Measurements from ENCODE around the gene ZNF85.
"Not testable (repeated sequence)": the region's sequence is repeated elsewhere in the genome, so short reads cannot be mapped to it uniquely, and the experiment has no call there.

The ZNF85 gene

DNA sequence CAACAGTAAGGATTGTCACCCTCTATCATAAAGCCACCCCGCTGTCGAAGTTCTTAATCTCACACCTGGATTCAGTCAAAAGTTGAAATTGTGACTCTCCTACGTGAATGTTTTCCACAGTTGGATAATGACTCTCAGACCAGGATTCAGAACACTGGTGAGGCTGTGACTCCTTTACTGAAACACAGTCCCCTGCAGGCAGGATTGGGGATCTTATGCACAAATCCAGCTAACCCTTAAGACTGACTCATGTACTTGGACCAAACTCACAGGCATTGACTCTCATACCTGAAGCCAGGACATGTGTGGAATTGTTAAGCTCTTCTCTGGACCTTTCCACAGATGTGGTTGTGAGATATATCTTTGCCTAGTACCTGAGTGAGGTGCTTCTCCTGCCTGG lies 46.8 kb downstream of the ZNF85 start:
- Histone ChIP-seq H3K9me3 (ENCODE audit: severe bottlenecking) (no peaks in the 10 kb centered on the region), H3K4me3 (ENCODE audit: severe bottlenecking) (no peak overlapping the region), H3K27me3 (ENCODE audit: insufficient read depth, poor library complexity, severe bottlenecking) (no peaks in the 10 kb centered on the region), H3K36me3 (ENCODE audit: low read depth) (no peaks in the 10 kb centered on the region), H3K4me1 (ENCODE audit: insufficient read depth, poor library complexity, severe bottlenecking) (no peaks in the 10 kb centered on the region), H3K27ac (ENCODE audit: poor library complexity, severe bottlenecking) (no peak overlapping the region)
- ATAC-seq (ENCODE audit: low read depth) (no peak), DNase-seq (ENCODE audit: low spot score) (no peak)
- TF ChIP-seq, protein P1, sequence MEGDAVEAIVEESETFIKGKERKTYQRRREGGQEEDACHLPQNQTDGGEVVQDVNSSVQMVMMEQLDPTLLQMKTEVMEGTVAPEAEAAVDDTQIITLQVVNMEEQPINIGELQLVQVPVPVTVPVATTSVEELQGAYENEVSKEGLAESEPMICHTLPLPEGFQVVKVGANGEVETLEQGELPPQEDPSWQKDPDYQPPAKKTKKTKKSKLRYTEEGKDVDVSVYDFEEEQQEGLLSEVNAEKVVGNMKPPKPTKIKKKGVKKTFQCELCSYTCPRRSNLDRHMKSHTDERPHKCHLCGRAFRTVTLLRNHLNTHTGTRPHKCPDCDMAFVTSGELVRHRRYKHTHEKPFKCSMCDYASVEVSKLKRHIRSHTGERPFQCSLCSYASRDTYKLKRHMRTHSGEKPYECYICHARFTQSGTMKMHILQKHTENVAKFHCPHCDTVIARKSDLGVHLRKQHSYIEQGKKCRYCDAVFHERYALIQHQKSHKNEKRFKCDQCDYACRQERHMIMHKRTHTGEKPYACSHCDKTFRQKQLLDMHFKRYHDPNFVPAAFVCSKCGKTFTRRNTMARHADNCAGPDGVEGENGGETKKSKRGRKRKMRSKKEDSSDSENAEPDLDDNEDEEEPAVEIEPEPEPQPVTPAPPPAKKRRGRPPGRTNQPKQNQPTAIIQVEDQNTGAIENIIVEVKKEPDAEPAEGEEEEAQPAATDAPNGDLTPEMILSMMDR (IDR thresholded peaks at IDR 0.05; ENCODE audit: poor library complexity, severe bottlenecking): no peak

DNA sequence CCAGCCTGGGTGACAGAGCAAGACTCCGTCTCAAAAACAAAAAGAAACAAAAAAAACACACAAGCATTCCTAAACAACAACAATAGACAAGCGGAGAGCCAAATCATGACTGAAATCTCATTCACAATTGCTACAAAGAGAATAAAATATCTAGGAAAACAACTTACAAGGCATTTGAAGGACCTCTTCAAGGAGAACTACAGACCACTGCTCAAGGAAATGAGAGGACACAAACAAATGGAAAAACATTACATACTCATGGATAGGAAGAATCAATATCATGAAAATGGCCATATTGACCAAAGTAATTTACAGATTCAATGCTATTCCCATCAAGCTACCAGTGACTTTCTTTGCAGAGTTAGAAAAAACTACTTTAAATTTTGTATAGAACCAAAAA lies 69.7 kb downstream of the ZNF85 start:
- not testable (repeated sequence) for DNase-seq (ENCODE audit: low spot score); H3K9me3 ChIP-seq (ENCODE audit: severe bottlenecking); H3K27me3 ChIP-seq (ENCODE audit: insufficient read depth, poor library complexity, severe bottlenecking); H3K36me3 ChIP-seq (ENCODE audit: low read depth); H3K27ac ChIP-seq (ENCODE audit: poor library complexity, severe bottlenecking); ATAC-seq (ENCODE audit: low read depth); H3K4me3 ChIP-seq (ENCODE audit: severe bottlenecking); H3K4me1 ChIP-seq (ENCODE audit: insufficient read depth, poor library complexity, severe bottlenecking)

DNA sequence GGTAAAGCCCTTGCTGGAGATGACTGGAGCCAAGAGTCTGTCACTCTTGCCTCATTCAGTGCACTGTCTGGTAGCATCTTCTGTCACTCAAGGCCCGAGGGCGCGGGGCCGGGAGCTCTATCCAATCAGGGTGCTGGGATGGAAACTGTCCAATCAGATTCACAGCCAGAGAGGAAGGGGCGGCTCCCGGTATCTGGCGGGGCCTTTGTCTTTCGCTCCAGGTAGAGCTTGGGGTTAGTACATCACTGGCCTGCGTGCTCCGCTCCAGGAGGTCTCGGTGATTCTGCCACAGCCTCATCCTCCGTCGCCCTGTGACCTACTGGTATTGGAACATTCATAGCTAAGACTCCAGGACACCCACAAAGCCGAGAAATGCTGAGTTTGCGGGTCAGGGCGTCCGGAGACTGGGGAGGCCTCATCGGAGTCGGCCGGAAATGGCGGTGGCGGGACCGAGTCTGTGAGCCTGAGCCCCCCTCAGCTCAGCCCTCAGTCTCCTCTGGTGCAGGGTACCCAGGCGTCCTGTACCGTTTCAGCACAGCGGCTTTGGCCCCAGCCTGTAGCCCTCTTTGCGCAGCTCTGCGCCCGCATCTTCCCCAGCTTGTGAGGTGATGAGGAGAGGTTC lies 76.8 kb downstream of the ZNF85 start:
- no peak overlapping the region for H3K27ac ChIP-seq (ENCODE audit: poor library complexity, severe bottlenecking)
- no peaks in the 10 kb centered on the region for H3K36me3 ChIP-seq (ENCODE audit: low read depth)
- DNase-seq (ENCODE audit: low spot score) (peak; percentile 81), ATAC-seq (ENCODE audit: low read depth) (peak; percentile 99)
- peak overlapping the region; percentile 45 for H3K4me3 ChIP-seq (ENCODE audit: severe bottlenecking)
- H3K4me1 ChIP-seq (ENCODE audit: insufficient read depth, poor library complexity, severe bottlenecking): peaks cover 4% of the 10 kb centered on the region
- H3K9me3 ChIP-seq (ENCODE audit: severe bottlenecking): no peaks in the 10 kb centered on the region
- TF ChIP-seq, protein P1 (IDR thresholded peaks at IDR 0.05; ENCODE audit: poor library complexity, severe bottlenecking): no peak
- H3K27me3 ChIP-seq (ENCODE audit: insufficient read depth, poor library complexity, severe bottlenecking): no peaks in the 10 kb centered on the region

Measured in RWPE2 (cell line).